ENCODE measurements around the gene EEF1AKMT3.

Gene EEF1AKMT3

GRCh38 chr12:57745485-57745881 lies 26.9 kb upstream of the EEF1AKMT3 start:
- Histone ChIP-seq H3K9me3 (ENCODE audit: control insufficient read depth, insufficient read depth, low read length) (no peaks in the 10 kb centered on the region), H3K9ac (ENCODE audit: low read depth, low read length) (peak overlapping the region; percentile 67), H3K4me1 (ENCODE audit: control insufficient read depth, insufficient read depth, low read length) (peaks cover 3% of the 10 kb centered on the region), H3K4me3 (ENCODE audit: low read depth, low read length) (peak overlapping the region; percentile 90), H3K27me3 (ENCODE audit: control insufficient read depth, insufficient read depth, low read length) (peaks cover 25% of the 10 kb centered on the region), H3K36me3 (ENCODE audit: control insufficient read depth, insufficient read depth, low read length) (peaks cover 22% of the 10 kb centered on the region)

GRCh38 chr12:57746025-57746424 lies 26.4 kb upstream of the EEF1AKMT3 start:
- Histone ChIP-seq H3K4me3 (ENCODE audit: low read depth, low read length) (peak overlapping the region; percentile 90), H3K9ac (ENCODE audit: low read depth, low read length) (no peak overlapping the region), H3K9me3 (ENCODE audit: control insufficient read depth, insufficient read depth, low read length) (no peaks in the 10 kb centered on the region), H3K27me3 (ENCODE audit: control insufficient read depth, insufficient read depth, low read length) (peaks cover 19% of the 10 kb centered on the region), H3K4me1 (ENCODE audit: control insufficient read depth, insufficient read depth, low read length) (peaks cover 3% of the 10 kb centered on the region), H3K36me3 (ENCODE audit: control insufficient read depth, insufficient read depth, low read length) (peaks cover 24% of the 10 kb centered on the region)

- Histone ChIP-seq H3K36me3 (ENCODE audit: control insufficient read depth, insufficient read depth, low read length) (peaks cover 24% of the 10 kb centered on the region), H3K4me1 (ENCODE audit: control insufficient read depth, insufficient read depth, low read length) (peaks cover 13% of the 10 kb centered on the region), H3K4me3 (ENCODE audit: low read depth, low read length) (no peak overlapping the region), H3K27me3 (ENCODE audit: control insufficient read depth, insufficient read depth, low read length) (peaks cover 14% of the 10 kb centered on the region), H3K9ac (ENCODE audit: low read depth, low read length) (no peak overlapping the region), H3K9me3 (ENCODE audit: control insufficient read depth, insufficient read depth, low read length) (no peaks in the 10 kb centered on the region)
These were observed 23.4 kb upstream of the EEF1AKMT3 start for GRCh38 chr12:57749061-57749460.

GRCh38 chr12:57750561-57751431 lies 21.6 kb upstream of the EEF1AKMT3 start:
- Histone ChIP-seq H3K27me3 (ENCODE audit: control insufficient read depth, insufficient read depth, low read length) (peaks cover 15% of the 10 kb centered on the region), H3K9me3 (ENCODE audit: control insufficient read depth, insufficient read depth, low read length) (no peaks in the 10 kb centered on the region), H3K4me3 (ENCODE audit: low read depth, low read length) (peak overlapping the region; percentile 95), H3K9ac (ENCODE audit: low read depth, low read length) (peak overlapping the region; percentile 97), H3K36me3 (ENCODE audit: control insufficient read depth, insufficient read depth, low read length) (peaks cover 24% of the 10 kb centered on the region), H3K4me1 (ENCODE audit: control insufficient read depth, insufficient read depth, low read length) (peaks cover 13% of the 10 kb centered on the region)

GRCh38 chr12:57751432-57751787 lies 21.0 kb upstream of the EEF1AKMT3 start:
- Histone ChIP-seq H3K27me3 (ENCODE audit: control insufficient read depth, insufficient read depth, low read length) (peaks cover 21% of the 10 kb centered on the region), H3K4me3 (ENCODE audit: low read depth, low read length) (peak overlapping the region; percentile 95), H3K36me3 (ENCODE audit: control insufficient read depth, insufficient read depth, low read length) (peaks cover 24% of the 10 kb centered on the region), H3K9ac (ENCODE audit: low read depth, low read length) (peak overlapping the region; percentile 97), H3K9me3 (ENCODE audit: control insufficient read depth, insufficient read depth, low read length) (no peaks in the 10 kb centered on the region), H3K4me1 (ENCODE audit: control insufficient read depth, insufficient read depth, low read length) (peaks cover 12% of the 10 kb centered on the region)

- Histone ChIP-seq H3K27me3 (ENCODE audit: control insufficient read depth, insufficient read depth, low read length) (peaks cover 27% of the 10 kb centered on the region), H3K36me3 (ENCODE audit: control insufficient read depth, insufficient read depth, low read length) (peaks cover 20% of the 10 kb centered on the region), H3K4me1 (ENCODE audit: control insufficient read depth, insufficient read depth, low read length) (peaks cover 14% of the 10 kb centered on the region), H3K9me3 (ENCODE audit: control insufficient read depth, insufficient read depth, low read length) (no peaks in the 10 kb centered on the region), H3K4me3 (ENCODE audit: low read depth, low read length) (peak within 1 kb of the TSS; percentile 95), H3K9ac (ENCODE audit: low read depth, low read length) (peak within 1 kb of the TSS; percentile 97)
These were observed 20.4 kb upstream of the EEF1AKMT3 start, which contains the start of gene CDK4 for GRCh38 chr12:57751788-57752667. CDK4 (minus strand) TSS chr12:57752310; CDS start chr12:57751717, 593 bp downstream.

- Histone ChIP-seq H3K27me3 (ENCODE audit: control insufficient read depth, insufficient read depth, low read length) (peaks cover 33% of the 10 kb centered on the region), H3K9me3 (ENCODE audit: control insufficient read depth, insufficient read depth, low read length) (no peaks in the 10 kb centered on the region), H3K4me1 (ENCODE audit: control insufficient read depth, insufficient read depth, low read length) (peaks cover 14% of the 10 kb centered on the region), H3K36me3 (ENCODE audit: control insufficient read depth, insufficient read depth, low read length) (peaks cover 15% of the 10 kb centered on the region), H3K4me3 (ENCODE audit: low read depth, low read length) (peak overlapping the region; percentile 43), H3K9ac (ENCODE audit: low read depth, low read length) (no peak overlapping the region)
These were observed 19.8 kb upstream of the EEF1AKMT3 start for GRCh38 chr12:57752668-57753000.

- H3K4me3 ChIP-seq (ENCODE audit: low read depth, low read length) = peak overlapping the region; percentile 93
- H3K36me3 ChIP-seq (ENCODE audit: control insufficient read depth, insufficient read depth, low read length) = peaks cover 6% of the 10 kb centered on the region
- no peak overlapping the region for H3K9ac ChIP-seq (ENCODE audit: low read depth, low read length)
- H3K9me3 ChIP-seq (ENCODE audit: control insufficient read depth, insufficient read depth, low read length) = no peaks in the 10 kb centered on the region
- peaks cover 42% of the 10 kb centered on the region for H3K27me3 ChIP-seq (ENCODE audit: control insufficient read depth, insufficient read depth, low read length)
- peaks cover 14% of the 10 kb centered on the region for H3K4me1 ChIP-seq (ENCODE audit: control insufficient read depth, insufficient read depth, low read length)
These were observed 18.6 kb upstream of the EEF1AKMT3 start for GRCh38 chr12:57753756-57754337.

GRCh38 chr12:57754411-57755193 lies 17.8 kb upstream of the EEF1AKMT3 start, which contains the start of gene MARCHF9:
MARCHF9 (plus strand) TSS chr12:57755103; CDS start chr12:57755529, 426 bp downstream.
- Histone ChIP-seq H3K9ac (ENCODE audit: low read depth, low read length) (no peak within 1 kb of the TSS), H3K36me3 (ENCODE audit: control insufficient read depth, insufficient read depth, low read length) (peaks cover 10% of the 10 kb centered on the region), H3K4me3 (ENCODE audit: low read depth, low read length) (peak within 1 kb of the TSS; percentile 93), H3K4me1 (ENCODE audit: control insufficient read depth, insufficient read depth, low read length) (peaks cover 14% of the 10 kb centered on the region), H3K27me3 (ENCODE audit: control insufficient read depth, insufficient read depth, low read length) (peaks cover 46% of the 10 kb centered on the region), H3K9me3 (ENCODE audit: control insufficient read depth, insufficient read depth, low read length) (no peaks in the 10 kb centered on the region)

- H3K4me3 ChIP-seq (ENCODE audit: low read depth, low read length) = no peak overlapping the region
- H3K9me3 ChIP-seq (ENCODE audit: control insufficient read depth, insufficient read depth, low read length) = no peaks in the 10 kb centered on the region
- no peak overlapping the region for H3K9ac ChIP-seq (ENCODE audit: low read depth, low read length)
- peaks cover 14% of the 10 kb centered on the region for H3K4me1 ChIP-seq (ENCODE audit: control insufficient read depth, insufficient read depth, low read length)
- peaks cover 46% of the 10 kb centered on the region for H3K27me3 ChIP-seq (ENCODE audit: control insufficient read depth, insufficient read depth, low read length)
- peaks cover 10% of the 10 kb centered on the region for H3K36me3 ChIP-seq (ENCODE audit: control insufficient read depth, insufficient read depth, low read length)
These were observed 17.3 kb upstream of the EEF1AKMT3 start for GRCh38 chr12:57755194-57755453.

Measured in iPS-15b (cell line).